Stimulated activated CD8-positive, alpha-beta memory T cell treated with anti-CD3 and anti-CD28 coated beads, Interleukin-15, amount 100 ng/mL, for 1 hour (primary cell): ENCODE measurements around the gene TAF4B.
"Not testable (repeated sequence)": the region's sequence is repeated elsewhere in the genome, so short reads cannot be mapped to it uniquely, and the experiment has no call there.

Source experiments
- DNase-seq: peaks from one replicate; pipeline ENCODE4 v3.0.0-alpha.2; 2020; ENCODE audit warnings: low read depth

Gene TAF4B

GRCh38 chr18:26381555-26381954 is 155.3 kb downstream of the TAF4B start:
- DNase-seq = not testable (repeated sequence)

GRCh38 chr18:26383454-26384270 is 157.4 kb downstream of the TAF4B start:
- DNase-seq = no peak

GRCh38 chr18:26386002-26386401 is 159.8 kb downstream of the TAF4B start:
- no peak for DNase-seq

GRCh38 chr18:26386441-26386840 is 160.2 kb downstream of the TAF4B start:
- DNase-seq = no peak

GRCh38 chr18:26394047-26394654 is 167.9 kb downstream of the TAF4B start:
- no peak for DNase-seq

- no peak for DNase-seq
Observed at GRCh38 chr18:26397019-26397418, 170.8 kb downstream of the TAF4B start.

- no peak for DNase-seq
Observed at GRCh38 chr18:26403491-26403890, 177.2 kb downstream of the TAF4B start.

- DNase-seq = no peak
Observed at GRCh38 chr18:26405190-26405801, 179.1 kb downstream of the TAF4B start.

GRCh38 chr18:26406324-26406723 is 180.1 kb downstream of the TAF4B start:
- DNase-seq = no peak

GRCh38 chr18:26406854-26407517 is 180.7 kb downstream of the TAF4B start:
- DNase-seq = no peak

- DNase-seq = no peak
Observed at GRCh38 chr18:26407736-26408601, 181.7 kb downstream of the TAF4B start.

GRCh38 chr18:26409091-26409490 is 182.8 kb downstream of the TAF4B start:
- no peak for DNase-seq

GRCh38 chr18:26414901-26415440 is 188.7 kb downstream of the TAF4B start:
- DNase-seq = no peak

- no peak for DNase-seq
Observed at GRCh38 chr18:26415631-26416030, 189.4 kb downstream of the TAF4B start.

- DNase-seq = no peak
Observed at GRCh38 chr18:26416652-26417150, 190.5 kb downstream of the TAF4B start.

GRCh38 chr18:26417190-26417589 is 190.9 kb downstream of the TAF4B start:
- no peak for DNase-seq

- no peak for DNase-seq
Observed at GRCh38 chr18:26418225-26418624, 192.0 kb downstream of the TAF4B start.

- DNase-seq = no peak
Observed at GRCh38 chr18:26419746-26420145, 193.5 kb downstream of the TAF4B start.

- DNase-seq = no peak
Observed at GRCh38 chr18:26421503-26421902, 195.3 kb downstream of the TAF4B start.

- DNase-seq = no peak
Observed at GRCh38 chr18:26421931-26422330, 195.7 kb downstream of the TAF4B start.

- no peak for DNase-seq
Observed at GRCh38 chr18:26422472-26423162, 196.4 kb downstream of the TAF4B start.
